Measurements from ENCODE around the gene KIAA0825.

KIAA0825 gene

GRCh38 chr5:94260096-94260495 is 358.3 kb downstream of the KIAA0825 start:
- Histone ChIP-seq H3K36me3 (ENCODE audit: insufficient read depth, low read length) (no peaks in the 10 kb centered on the region), H3K4me3 (ENCODE audit: low read depth, low read length, poor library complexity, severe bottlenecking) (no peak overlapping the region), H3K9ac (ENCODE audit: low read length) (no peak overlapping the region), H3K4me1 (ENCODE audit: insufficient read depth, low read length, severe bottlenecking) (no peaks in the 10 kb centered on the region), H3K9me3 (ENCODE audit: low read length) (no peaks in the 10 kb centered on the region), H3K27me3 (ENCODE audit: insufficient read depth, low read length) (no peaks in the 10 kb centered on the region), H4K20me1 (ENCODE audit: insufficient read depth, low read length) (no peaks in the 10 kb centered on the region), H2AFZ (ENCODE audit: low read length) (no peak overlapping the region), H3K79me2 (ENCODE audit: insufficient read depth, low read length) (no peaks in the 10 kb centered on the region), H3K27ac (ENCODE audit: low read depth, low read length, poor library complexity, severe bottlenecking) (no peak overlapping the region), H3K4me2 (ENCODE audit: low read length) (no peak overlapping the region), H3K9me2 (ENCODE audit: low read depth, low read length) (no peaks in the 10 kb centered on the region), H3F3A (ENCODE audit: insufficient read depth, low read length) (no peaks in the 10 kb centered on the region)
- TF ChIP-seq CTCF (IDR thresholded peaks at IDR 0.05; ENCODE audit: low read length), result no peak
- TF ChIP-seq EZH2 (IDR thresholded peaks at IDR 0.05; ENCODE audit: borderline replicate concordance, low read length), result no peak

GRCh38 chr5:94254214-94254613 is 364.2 kb downstream of the KIAA0825 start:
- Histone ChIP-seq H3F3A (ENCODE audit: insufficient read depth, low read length) (no peaks in the 10 kb centered on the region), H3K4me2 (ENCODE audit: low read length) (no peak overlapping the region), H3K9me2 (ENCODE audit: low read depth, low read length) (no peaks in the 10 kb centered on the region), H2AFZ (ENCODE audit: low read length) (no peak overlapping the region), H3K79me2 (ENCODE audit: insufficient read depth, low read length) (no peaks in the 10 kb centered on the region), H3K36me3 (ENCODE audit: insufficient read depth, low read length) (no peaks in the 10 kb centered on the region), H3K9me3 (ENCODE audit: low read length) (no peaks in the 10 kb centered on the region), H4K20me1 (ENCODE audit: insufficient read depth, low read length) (no peaks in the 10 kb centered on the region), H3K27me3 (ENCODE audit: insufficient read depth, low read length) (no peaks in the 10 kb centered on the region), H3K4me1 (ENCODE audit: insufficient read depth, low read length, severe bottlenecking) (no peaks in the 10 kb centered on the region), H3K9ac (ENCODE audit: low read length) (no peak overlapping the region), H3K4me3 (ENCODE audit: low read depth, low read length, poor library complexity, severe bottlenecking) (no peak overlapping the region), H3K27ac (ENCODE audit: low read depth, low read length, poor library complexity, severe bottlenecking) (no peak overlapping the region)
- TF ChIP-seq EZH2 (IDR thresholded peaks at IDR 0.05; ENCODE audit: borderline replicate concordance, low read length), result no peak
- peak; percentile 18; the same call in 1 of the 2 replicates for TF ChIP-seq CTCF (IDR thresholded peaks at IDR 0.05; ENCODE audit: low read length)

- no peak overlapping the region for H3K27ac ChIP-seq (ENCODE audit: low read depth, low read length, poor library complexity, severe bottlenecking)
- H4K20me1 ChIP-seq (ENCODE audit: insufficient read depth, low read length), result no peaks in the 10 kb centered on the region
- TF ChIP-seq EZH2 (IDR thresholded peaks at IDR 0.05; ENCODE audit: borderline replicate concordance, low read length) (no peak), CTCF (IDR thresholded peaks at IDR 0.05; ENCODE audit: low read length) (no peak)
- H2AFZ ChIP-seq (ENCODE audit: low read length), result no peak overlapping the region
- H3K9me2 ChIP-seq (ENCODE audit: low read depth, low read length), result no peaks in the 10 kb centered on the region
- H3K9me3 ChIP-seq (ENCODE audit: low read length), result no peaks in the 10 kb centered on the region
- H3K4me3 ChIP-seq (ENCODE audit: low read depth, low read length, poor library complexity, severe bottlenecking), result no peak overlapping the region
- no peaks in the 10 kb centered on the region for H3K36me3 ChIP-seq (ENCODE audit: insufficient read depth, low read length)
- H3K4me1 ChIP-seq (ENCODE audit: insufficient read depth, low read length, severe bottlenecking), result no peaks in the 10 kb centered on the region
- no peak overlapping the region for H3K9ac ChIP-seq (ENCODE audit: low read length)
- no peak overlapping the region for H3K4me2 ChIP-seq (ENCODE audit: low read length)
- H3K79me2 ChIP-seq (ENCODE audit: insufficient read depth, low read length), result no peaks in the 10 kb centered on the region
- no peaks in the 10 kb centered on the region for H3K27me3 ChIP-seq (ENCODE audit: insufficient read depth, low read length)
- H3F3A ChIP-seq (ENCODE audit: insufficient read depth, low read length), result no peaks in the 10 kb centered on the region
Measured at GRCh38 chr5:94250985-94251384, 367.4 kb downstream of the KIAA0825 start.
